ENCODE data around the gene CEP85. TPM values are rescaled to one million over a fixed set of nuclear protein-coding genes. Genes with fewer than 3 reads are reported as not detected.

CEP85 gene
- total RNA-seq, 4 donors from 2014 or later: 1.8 to 14.0 (median 5.3) TPM

DNA sequence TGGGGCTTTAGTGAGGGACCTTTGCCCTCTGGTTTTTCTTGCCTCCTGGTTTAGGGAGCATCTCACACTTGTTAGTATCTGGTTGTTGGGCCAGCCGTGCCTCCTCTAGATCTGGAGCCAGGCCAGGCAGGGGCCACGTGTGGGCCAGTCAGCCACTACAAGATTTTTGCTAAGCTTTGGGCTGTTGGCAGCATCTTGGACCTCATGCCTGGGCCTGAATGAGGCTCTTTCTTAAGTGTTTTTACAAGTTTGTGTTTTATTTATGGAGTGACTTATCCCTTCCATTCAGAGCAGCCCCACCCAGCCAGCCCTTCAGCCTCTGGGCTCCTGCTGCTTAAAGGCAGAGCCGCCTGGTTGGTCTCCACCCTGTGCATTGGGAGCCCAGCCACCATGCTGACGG is 44.3 kb downstream of the CEP85 start:
- intact Hi-C loops (cut with DNase I; ENCODE audit: low total_unique reads): no loop called here
- Histone ChIP-seq H3K4me3 (no peak overlapping the region), H3K4me1 (peaks cover 3 to 15% of the 10 kb centered on the region in 2 donors), H3K27ac (peak overlapping the region; percentile 93), H3K9me3 (no peaks in the 10 kb centered on the region), H3K36me3 (no peaks in the 10 kb centered on the region), H3K27me3 (no peaks in the 10 kb centered on the region)
- DNase-seq: no peak
- no peak for TF ChIP-seq POLR2A (IDR thresholded peaks at IDR 0.05)

DNA sequence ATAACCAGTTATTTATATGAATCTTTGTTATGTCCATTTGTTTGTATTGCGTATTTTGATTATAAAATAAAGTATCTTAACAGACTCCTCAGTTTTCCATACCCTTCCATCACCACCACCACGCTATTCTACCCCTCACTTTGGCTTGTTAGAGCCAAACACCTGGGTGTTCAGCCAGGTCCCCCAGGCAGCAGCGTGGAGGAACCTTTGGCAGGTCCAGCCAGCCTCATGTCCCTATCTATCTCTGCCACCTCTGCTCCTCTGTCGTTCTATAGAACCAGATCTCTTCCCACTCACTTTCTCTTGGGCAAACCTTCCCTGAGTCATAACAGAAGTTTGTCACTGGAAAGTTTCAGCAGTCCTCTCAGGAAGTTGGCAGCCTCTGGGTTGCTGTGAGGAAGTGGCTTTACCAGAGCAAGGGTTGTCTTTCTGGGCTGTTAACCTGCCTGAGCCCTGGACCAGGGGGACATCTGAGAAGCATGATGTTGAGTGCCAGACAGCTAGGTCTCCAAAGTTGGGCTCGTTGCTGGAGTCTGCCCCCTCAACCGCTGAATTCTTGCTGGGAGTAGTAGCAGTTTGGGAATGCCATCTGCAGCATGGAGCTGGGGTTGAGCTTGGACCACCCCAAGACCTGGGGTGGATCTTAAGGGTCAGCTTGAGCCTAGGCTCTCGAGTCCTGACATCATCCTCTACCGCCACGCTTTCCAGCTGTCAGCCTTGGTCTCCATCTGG is 44.9 kb downstream of the CEP85 start:
- H3K36me3 ChIP-seq: no peaks in the 10 kb centered on the region
- H3K27ac ChIP-seq: peak overlapping the region; percentile 93
- H3K4me3 ChIP-seq: peak overlapping the region; percentile 56 to 85
- peak in 1 of 2 donors; percentile 43 for DNase-seq
- no peaks in the 10 kb centered on the region for H3K27me3 ChIP-seq
- intact Hi-C loops (cut with DNase I; ENCODE audit: low total_unique reads): no loop called here
- no peaks in the 10 kb centered on the region for H3K9me3 ChIP-seq
- TF ChIP-seq, protein P1, sequence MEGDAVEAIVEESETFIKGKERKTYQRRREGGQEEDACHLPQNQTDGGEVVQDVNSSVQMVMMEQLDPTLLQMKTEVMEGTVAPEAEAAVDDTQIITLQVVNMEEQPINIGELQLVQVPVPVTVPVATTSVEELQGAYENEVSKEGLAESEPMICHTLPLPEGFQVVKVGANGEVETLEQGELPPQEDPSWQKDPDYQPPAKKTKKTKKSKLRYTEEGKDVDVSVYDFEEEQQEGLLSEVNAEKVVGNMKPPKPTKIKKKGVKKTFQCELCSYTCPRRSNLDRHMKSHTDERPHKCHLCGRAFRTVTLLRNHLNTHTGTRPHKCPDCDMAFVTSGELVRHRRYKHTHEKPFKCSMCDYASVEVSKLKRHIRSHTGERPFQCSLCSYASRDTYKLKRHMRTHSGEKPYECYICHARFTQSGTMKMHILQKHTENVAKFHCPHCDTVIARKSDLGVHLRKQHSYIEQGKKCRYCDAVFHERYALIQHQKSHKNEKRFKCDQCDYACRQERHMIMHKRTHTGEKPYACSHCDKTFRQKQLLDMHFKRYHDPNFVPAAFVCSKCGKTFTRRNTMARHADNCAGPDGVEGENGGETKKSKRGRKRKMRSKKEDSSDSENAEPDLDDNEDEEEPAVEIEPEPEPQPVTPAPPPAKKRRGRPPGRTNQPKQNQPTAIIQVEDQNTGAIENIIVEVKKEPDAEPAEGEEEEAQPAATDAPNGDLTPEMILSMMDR (IDR thresholded peaks at IDR 0.05): no peak
- TF ChIP-seq POLR2A (IDR thresholded peaks at IDR 0.05): no peak
- peaks cover 3 to 15% of the 10 kb centered on the region in 2 donors for H3K4me1 ChIP-seq

GRCh38 chr1:26279456-26280332 is 45.7 kb downstream of the CEP85 start, which contains the start of gene SH3BGRL3:
Gene SH3BGRL3, plus strand, starts transcription at chr1:26280086. Its CDS starts 70 bp downstream, at chr1:26280156.
- no peaks in the 10 kb centered on the region for H3K9me3 ChIP-seq
- intact Hi-C loops (cut with DNase I; ENCODE audit: low total_unique reads): loop anchor here (5.0 kb wide), 1 partner anchor 43 kb away; no protein-coding TSS in a partner anchor

GRCh38 chr1:26280333-26281042 is 46.5 kb downstream of the CEP85 start:
- intact Hi-C loops (cut with DNase I; ENCODE audit: low total_unique reads): loop anchor here (5.0 kb wide), 1 partner anchor 42 kb away; no protein-coding TSS in a partner anchor
- Histone ChIP-seq H3K27me3 (no peaks in the 10 kb centered on the region), H3K9me3 (no peaks in the 10 kb centered on the region), H3K27ac (peak overlapping the region; percentile 93), H3K4me1 (peaks cover 3 to 19% of the 10 kb centered on the region in 2 donors), H3K36me3 (no peaks in the 10 kb centered on the region), H3K4me3 (peak overlapping the region; percentile 56 to 85)
- TF ChIP-seq POLR2A (IDR thresholded peaks at IDR 0.05): no peak
- TF ChIP-seq, protein P1 (IDR thresholded peaks at IDR 0.05): no peak
- peak in 1 of 2 donors; percentile 50 for DNase-seq

More at GRCh38 chr1:26279456-26280332, 45.7 kb downstream of the CEP85 start, which contains the start of gene SH3BGRL3:
- peak; percentile 83 to 85 for DNase-seq
- Histone ChIP-seq H3K27me3 (no peaks in the 10 kb centered on the region), H3K4me3 (peak within 1 kb of the TSS; percentile 56 to 85), H3K36me3 (no peaks in the 10 kb centered on the region), H3K27ac (peak within 1 kb of the TSS; percentile 93), H3K4me1 (peaks cover 3 to 19% of the 10 kb centered on the region in 2 donors)
- TF ChIP-seq, protein P1 (IDR thresholded peaks at IDR 0.05): peak; percentile 21 to 53 (median 32)
- TF ChIP-seq POLR2A (IDR thresholded peaks at IDR 0.05): peak; percentile 87 to 95
